AG09319 (cell line): ENCODE measurements around the gene DCXR.
A peak's percentile ranks its signal among the peaks of the same experiment; 100 is the strongest.

Source experiments
- DNase-seq: peaks from one replicate; pipeline ENCODE4 v3.0.0-alpha.2; 2010; ENCODE audit warnings: low read depth; ENCODE audit errors: extremely low read depth
- TF ChIP-seq, protein P1 (sequence below): IDR thresholded peaks from 2 replicates; pipeline ENCODE4 v1.5.1; 2011; ENCODE audit warnings: low read depth, mild to moderate bottlenecking, inconsistent platforms, low read length, moderate library complexity

Gene DCXR

DNA sequence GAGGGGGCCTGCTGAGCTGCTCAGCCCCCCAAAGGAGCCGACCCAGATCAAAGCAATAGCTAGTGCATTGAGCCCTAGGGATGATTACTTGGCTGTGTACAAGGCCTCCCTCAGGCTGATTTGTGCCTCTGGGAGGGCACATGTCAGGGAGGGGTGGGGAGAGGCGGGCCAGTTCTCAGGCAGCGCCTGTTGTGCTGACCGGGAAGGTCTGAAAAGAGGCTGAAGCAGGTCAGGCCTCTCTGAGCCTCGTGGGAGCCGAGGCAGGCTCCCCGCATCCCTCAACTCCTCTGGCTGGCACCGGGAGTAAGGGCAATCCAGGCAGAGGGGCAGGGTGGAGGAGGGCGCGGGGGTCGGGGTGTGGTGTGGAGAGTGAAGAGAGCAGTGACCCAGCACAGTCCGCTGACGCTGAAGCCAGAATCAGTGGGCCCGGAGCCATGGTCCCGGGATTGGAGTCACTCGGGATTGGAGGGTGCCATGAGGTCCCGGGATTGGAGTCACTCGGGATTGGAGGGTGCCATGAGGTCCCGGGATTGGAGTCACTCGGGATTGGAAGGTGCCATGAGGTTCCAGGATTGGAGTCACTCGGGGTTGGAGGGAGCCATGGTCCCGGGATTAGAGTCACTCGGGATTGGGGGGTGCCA lies 3.0 kb downstream of the DCXR start:
- TF ChIP-seq, protein P1, sequence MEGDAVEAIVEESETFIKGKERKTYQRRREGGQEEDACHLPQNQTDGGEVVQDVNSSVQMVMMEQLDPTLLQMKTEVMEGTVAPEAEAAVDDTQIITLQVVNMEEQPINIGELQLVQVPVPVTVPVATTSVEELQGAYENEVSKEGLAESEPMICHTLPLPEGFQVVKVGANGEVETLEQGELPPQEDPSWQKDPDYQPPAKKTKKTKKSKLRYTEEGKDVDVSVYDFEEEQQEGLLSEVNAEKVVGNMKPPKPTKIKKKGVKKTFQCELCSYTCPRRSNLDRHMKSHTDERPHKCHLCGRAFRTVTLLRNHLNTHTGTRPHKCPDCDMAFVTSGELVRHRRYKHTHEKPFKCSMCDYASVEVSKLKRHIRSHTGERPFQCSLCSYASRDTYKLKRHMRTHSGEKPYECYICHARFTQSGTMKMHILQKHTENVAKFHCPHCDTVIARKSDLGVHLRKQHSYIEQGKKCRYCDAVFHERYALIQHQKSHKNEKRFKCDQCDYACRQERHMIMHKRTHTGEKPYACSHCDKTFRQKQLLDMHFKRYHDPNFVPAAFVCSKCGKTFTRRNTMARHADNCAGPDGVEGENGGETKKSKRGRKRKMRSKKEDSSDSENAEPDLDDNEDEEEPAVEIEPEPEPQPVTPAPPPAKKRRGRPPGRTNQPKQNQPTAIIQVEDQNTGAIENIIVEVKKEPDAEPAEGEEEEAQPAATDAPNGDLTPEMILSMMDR = no peak
- DNase-seq = no peak

DNA sequence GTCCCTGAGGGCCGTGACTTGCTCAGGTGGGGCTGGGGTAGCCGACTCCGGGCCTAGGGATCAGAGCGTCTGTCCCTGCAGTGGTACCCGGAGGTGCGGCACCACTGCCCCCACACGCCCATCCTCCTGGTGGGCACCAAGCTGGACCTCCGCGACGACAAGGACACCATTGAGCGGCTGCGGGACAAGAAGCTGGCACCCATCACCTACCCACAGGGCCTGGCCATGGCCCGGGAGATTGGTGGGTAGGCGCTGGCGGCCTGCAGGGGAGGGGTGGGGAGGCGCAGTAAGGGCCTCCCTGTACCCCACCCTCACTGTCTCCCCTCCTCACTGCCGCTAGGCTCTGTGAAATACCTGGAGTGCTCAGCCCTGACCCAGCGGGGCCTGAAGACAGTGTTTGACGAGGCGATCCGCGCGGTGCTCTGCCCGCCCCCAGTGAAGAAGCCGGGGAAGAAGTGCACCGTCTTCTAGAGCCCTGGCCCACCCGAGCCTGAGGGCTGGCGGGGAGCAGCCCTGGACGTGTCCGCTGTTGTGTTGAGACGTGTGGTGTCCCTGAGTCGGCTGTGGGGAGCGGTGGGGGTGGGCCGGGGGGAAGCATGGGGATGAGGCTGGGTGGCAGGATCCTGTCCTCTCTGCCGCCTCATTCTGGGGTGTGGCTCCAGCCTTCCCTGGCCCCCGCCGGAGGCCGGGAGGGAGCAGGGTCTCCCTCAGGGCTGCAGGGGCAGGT lies 4.0 kb downstream of the DCXR start:
- TF ChIP-seq, protein P1 = no peak

DNA sequence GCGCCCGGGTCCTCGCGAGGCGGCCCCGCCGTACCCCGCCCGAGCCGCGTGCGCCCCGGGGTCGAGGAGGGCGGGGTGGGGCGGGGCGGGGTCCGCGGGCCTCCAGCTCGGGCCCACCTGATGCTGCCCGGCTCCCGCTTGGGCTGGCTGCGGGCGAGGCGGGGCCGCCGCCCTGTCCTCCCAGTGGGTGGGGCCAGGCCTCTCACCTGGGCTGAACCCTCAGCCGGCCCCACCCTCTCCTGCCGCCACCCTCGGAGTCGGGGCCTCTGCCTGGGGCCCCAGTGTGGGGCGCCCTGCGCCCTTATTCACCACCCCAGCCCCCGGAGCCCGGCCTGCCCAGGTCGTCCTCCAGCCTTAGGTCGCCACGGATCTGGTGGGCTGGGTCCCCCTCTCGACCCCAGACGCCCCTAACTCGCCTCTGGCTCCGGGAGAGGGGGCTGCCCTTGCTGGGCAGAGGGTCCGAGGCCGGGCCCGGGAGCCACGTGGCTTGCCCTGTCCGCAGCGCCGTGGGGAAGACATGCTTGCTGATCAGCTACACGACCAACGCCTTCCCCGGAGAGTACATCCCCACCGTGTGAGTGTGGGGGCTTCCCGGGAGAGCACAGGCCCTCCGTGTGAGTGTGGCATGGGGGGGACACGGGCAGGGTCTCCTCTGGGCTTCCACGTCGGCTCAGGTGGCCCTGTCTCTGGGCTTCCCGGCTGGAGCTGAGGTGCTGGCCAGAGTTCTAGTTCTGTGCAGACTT lies 5.4 kb downstream of the DCXR start:
- DNase-seq = no peak
- TF ChIP-seq, protein P1 = no peak

More for the DNA sequence above, 4.0 kb downstream of the DCXR start:
- DNase-seq = no peak

DNA sequence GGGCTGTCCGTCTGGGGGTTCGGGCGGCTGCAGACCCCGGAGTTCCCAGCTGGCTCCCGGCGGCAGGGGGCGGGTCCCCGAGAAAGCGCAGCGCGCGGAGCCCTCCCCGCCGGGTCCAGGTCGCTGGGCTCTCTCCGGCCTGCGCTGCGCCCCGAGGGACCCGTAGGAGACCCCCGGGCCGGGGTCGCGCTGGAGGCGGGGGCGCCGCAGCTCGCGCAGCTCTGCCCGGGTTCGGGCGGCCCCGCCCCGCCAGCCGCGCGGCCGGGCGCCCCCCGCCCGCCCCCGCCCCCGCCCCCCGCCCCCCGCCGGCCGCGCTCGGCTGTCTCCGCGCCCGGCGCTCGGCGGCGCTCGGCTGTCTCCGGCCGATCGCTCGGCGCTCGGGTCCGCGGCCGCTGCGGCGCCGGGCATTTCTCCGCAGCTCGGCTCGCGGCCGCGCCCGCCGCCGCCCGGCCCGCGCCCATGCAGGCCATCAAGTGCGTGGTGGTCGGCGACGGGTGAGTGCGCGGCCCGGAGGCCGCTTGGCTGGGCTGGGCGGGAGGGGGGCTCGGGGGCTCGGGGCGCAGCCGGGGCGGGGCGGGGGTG lies 6.1 kb downstream of the DCXR start, which contains the start of gene RAC3:
TSS of gene RAC3 (plus strand) at position 376 of the 582 bp plus-strand sequence. CDS start at position 460, 84 bp downstream.
- TF ChIP-seq, protein P1 = no peak
- DNase-seq = no peak

DNA sequence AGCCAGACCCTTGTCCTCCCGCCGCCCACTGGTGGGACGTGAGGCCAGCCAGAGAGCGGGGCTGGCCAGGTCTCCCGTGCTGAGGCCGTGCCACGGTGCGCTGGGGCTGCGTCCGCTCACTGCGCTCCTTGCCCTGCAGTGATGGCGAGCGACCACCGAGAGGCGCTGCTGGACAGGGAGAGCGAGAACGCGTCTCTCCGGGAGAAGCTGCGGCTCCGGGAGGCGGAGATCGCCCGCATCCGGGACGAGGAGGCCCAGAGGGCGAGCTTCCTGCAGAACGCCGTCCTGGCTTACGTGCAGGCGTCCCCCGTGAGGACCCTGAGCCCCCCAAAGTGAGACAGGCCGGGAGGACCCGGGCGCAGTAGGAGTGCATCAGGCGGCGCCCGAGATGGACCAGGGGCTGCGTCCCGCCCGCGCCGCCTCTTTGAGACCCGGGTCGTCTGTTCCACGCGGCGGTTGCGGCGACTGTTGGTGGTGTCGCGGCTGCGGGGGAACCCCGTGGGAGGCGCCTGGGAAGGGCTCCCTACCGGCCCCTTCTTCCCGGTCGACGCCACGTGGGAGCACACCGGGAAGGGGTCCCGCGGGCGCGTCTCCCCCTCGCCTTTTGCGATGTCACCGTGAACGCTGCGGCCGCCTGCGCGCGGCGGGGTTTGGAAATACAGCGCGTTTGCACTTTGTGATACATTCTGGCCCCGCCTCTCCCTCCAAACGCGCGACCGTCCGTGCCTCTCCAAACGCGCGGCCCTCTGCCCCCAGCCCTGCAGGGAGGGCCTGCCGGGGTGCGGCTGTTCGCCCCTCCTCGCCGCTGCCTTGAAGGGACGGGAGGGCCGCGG lies 6.8 kb downstream of the DCXR start:
- TF ChIP-seq, protein P1 = peak; percentile 72
- DNase-seq = peak; percentile 51

DNA sequence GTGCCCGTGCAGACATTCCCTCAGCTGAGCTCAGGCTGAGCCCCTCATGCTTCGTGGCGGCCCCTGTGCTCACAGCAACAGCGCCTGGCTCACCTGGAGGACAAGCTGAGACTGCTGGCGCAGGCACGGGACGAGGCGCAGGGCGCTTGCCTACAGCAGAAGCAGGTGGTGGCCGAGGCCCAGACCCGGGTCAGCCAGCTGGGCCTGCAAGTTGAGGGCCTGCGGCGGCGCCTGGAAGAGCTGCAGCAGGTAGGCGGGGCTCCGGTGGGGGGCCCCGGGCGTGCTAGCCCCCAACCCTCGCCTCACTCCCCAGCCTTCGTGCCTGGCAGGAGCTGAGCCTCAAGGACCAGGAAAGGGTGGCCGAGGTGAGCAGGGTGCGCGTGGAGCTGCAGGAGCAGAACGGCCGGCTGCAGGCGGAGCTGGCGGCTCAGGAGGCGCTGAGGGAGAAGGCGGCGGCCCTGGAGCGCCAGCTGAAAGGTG lies 7.5 kb downstream of the DCXR start:
- DNase-seq = no peak
- TF ChIP-seq, protein P1 = no peak
